SK-N-SH treated with all-trans-retinoic acid at 6 μM for 48 hours (cell line): ENCODE data around the gene LAGE3.

ENCODE experiments used
- ARNTL ChIP-seq: fragments of 450-650 bp; formaldehyde crosslinking; IDR thresholded peaks from 2 replicates; pipeline ENCODE4 v1.5.0; 2020; ENCODE audit warnings: low read depth, mild to moderate bottlenecking, moderate library complexity, borderline replicate concordance
- ESRRG ChIP-seq: fragments of 250-450 bp; sonication (Bioruptor Pico); IDR thresholded peaks from 2 replicates; pipeline ENCODE4 v1.6.1; 2021; ENCODE audit warnings: mild to moderate bottlenecking
- GLIS3 ChIP-seq: fragments of 250-450 bp; sonication (Bioruptor Pico); IDR thresholded peaks from 2 replicates; pipeline ENCODE4 v1.5.0; 2020; ENCODE audit warnings: mild to moderate bottlenecking, moderate library complexity
- PATZ1 ChIP-seq: fragments of 250-450 bp; sonication (Bioruptor Pico); IDR thresholded peaks from 2 replicates; pipeline ENCODE4 v1.8.0; 2020; ENCODE audit warnings: mild to moderate bottlenecking, moderate library complexity, borderline replicate concordance
- RARB ChIP-seq: fragments of 250-450 bp; sonication (Bioruptor Pico); IDR thresholded peaks from 2 replicates; pipeline ENCODE4 v1.8.0; 2021; ENCODE audit warnings: mild to moderate bottlenecking, moderate library complexity
- ZFP30 ChIP-seq: fragments of 450-650 bp; formaldehyde crosslinking; IDR thresholded peaks from 2 replicates; pipeline ENCODE4 v1.5.0; 2022; ENCODE audit warnings: mild to moderate bottlenecking, moderate library complexity

DNA sequence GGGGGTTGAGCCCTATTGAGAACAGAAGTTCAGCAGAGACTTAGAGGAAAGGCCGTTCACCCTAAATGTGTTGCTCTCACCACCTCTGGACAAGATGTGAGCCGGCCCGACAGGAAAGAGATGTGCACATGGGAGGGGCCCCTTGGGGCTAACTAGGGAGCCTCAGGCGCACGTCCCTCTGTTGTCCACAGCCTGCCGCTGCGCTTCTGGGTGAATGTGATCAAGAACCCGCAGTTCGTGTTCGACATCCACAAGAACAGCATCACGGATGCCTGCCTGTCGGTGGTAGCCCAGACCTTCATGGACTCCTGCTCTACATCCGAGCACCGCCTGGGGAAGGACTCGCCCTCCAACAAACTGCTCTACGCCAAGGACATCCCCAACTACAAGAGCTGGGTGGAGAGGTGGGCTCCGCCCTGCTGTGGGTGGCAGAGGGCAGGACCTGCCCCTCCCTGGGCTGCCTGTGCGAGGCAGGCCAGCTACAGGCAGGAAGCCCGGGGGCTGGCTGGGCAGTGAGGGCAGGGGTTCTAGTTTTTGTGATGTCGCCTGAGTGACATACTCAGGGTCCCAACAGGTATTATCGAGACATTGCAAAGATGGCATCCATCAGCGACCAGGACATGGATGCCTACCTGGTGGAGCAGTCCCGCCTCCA is 8.0 kb downstream of the LAGE3 start:
- TF ChIP-seq PATZ1, result no peak
- no peak for TF ChIP-seq ESRRG
- no peak for TF ChIP-seq GLIS3 (CRISPR knock-in tag)
- TF ChIP-seq RARB (CRISPR knock-in tag), result no peak
- no peak for TF ChIP-seq ZFP30 (CRISPR knock-in tag)
- TF ChIP-seq ARNTL (CRISPR knock-in tag), result no peak
